Suprapubic skin (tissue), 4 donors: ENCODE results near the gene TMEM131L. TPM values are rescaled to one million over a fixed set of nuclear protein-coding genes. Genes with fewer than 3 reads are reported as not detected.

ENCODE experiments used
- DNase-seq, 2 donors: peaks; one replicate each; pipeline ENCODE4 v3.0.0-alpha.2; 2019; ENCODE audit warnings: low spot score in 2 of 2
- H3K27ac ChIP-seq: fragments of 200-600 bp; sonication (generic); one replicate; pipeline ENCODE4 v1.5.1; 2019
- H3K27me3 ChIP-seq: fragments of 200-600 bp; sonication (generic); one replicate; pipeline ENCODE4 v1.5.1; 2019
- H3K36me3 ChIP-seq: fragments of 200-600 bp; sonication (generic); one replicate; pipeline ENCODE4 v1.5.1; 2019
- H3K4me1 ChIP-seq: fragments of 200-600 bp; sonication (generic); one replicate; pipeline ENCODE4 v1.5.1; 2019
- H3K4me3 ChIP-seq: fragments of 200-600 bp; sonication (generic); one replicate; pipeline ENCODE4 v1.5.1; 2019; ENCODE audit warnings: mild to moderate bottlenecking
- H3K9me3 ChIP-seq: fragments of 200-600 bp; sonication (generic); one replicate; pipeline ENCODE4 v1.5.1; 2019
- CTCF ChIP-seq, 2 donors: fragments of 200-600 bp in 1 of 2; fragments of 450-650 bp in 1 of 2; sonication (generic) in 1 of 2; IDR thresholded peaks; one replicate each; pipeline ENCODE4 v1.5.1; 2016 to 2019; ENCODE audit warnings: antibody characterized with exemption in 2 of 2, mild to moderate bottlenecking in 1 of 2, moderate library complexity in 1 of 2
- EP300 ChIP-seq: sonication (generic); formaldehyde crosslinking; IDR thresholded peaks from one replicate; pipeline ENCODE4 v1.6.1; 2017; ENCODE audit warnings: antibody characterized with exemption
- POLR2A ChIP-seq, 2 donors: fragments of 450-650 bp; IDR thresholded peaks; one replicate each; pipeline ENCODE4 v1.6.1; 2017; ENCODE audit warnings: antibody characterized with exemption in 2 of 2, mild to moderate bottlenecking in 2 of 2, moderate library complexity in 2 of 2
- POLR2AphosphoS5 ChIP-seq, 3 donors: sonication (generic); formaldehyde crosslinking; IDR thresholded peaks; one replicate each; pipeline ENCODE4 v1.6.1; 2017; ENCODE audit warnings: antibody characterized with exemption in 3 of 3
- WGBS: methylation state at CpG from one replicate; pipeline ENCODE4 v1.1.5; 2018; 5-methylcytosine and 5-hydroxymethylcytosine counted together
- total RNA-seq, 4 donors: library from RNA; depleted of rRNA; stranded (reverse); fragments of >200 nt; gene quantifications; one replicate each; pipeline ENCODE4 v1.1.0, GENCODE V29; 2016

TMEM131L gene
- total RNA-seq, 4 donors from 2014 or later = 13.5 to 25.0 (median 17.2) TPM

DNA sequence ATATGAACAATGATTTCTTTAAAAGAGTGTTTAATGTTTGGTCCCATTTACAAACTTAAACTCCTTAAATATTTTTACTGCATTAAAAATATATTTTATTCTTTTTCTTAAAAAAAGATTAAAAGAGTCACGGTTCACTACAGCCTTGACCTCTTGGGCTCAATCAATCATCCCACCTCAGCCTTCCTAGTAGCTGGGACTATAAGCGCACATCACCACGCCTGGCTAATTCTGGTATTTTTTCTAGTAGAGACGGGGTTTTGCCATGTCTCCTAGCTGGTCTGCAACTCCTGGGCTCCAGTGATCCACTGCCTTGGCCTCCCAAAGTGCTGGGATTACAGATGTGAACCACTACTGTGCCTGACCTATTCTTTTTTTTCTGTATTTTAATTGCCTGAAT lies 113.2 kb downstream of the TMEM131L start:
- DNase-seq = no peak
- Histone ChIP-seq H3K4me3 (no peak overlapping the region), H3K27ac (no peak overlapping the region), H3K27me3 (no peaks in the 10 kb centered on the region), H3K4me1 (peaks cover 1% of the 10 kb centered on the region), H3K36me3 (peaks cover 7% of the 10 kb centered on the region), H3K9me3 (no peaks in the 10 kb centered on the region)
- no peak for TF ChIP-seq POLR2AphosphoS5 (IDR thresholded peaks at IDR 0.05)
- TF ChIP-seq EP300 = no peak
- TF ChIP-seq CTCF (IDR thresholded peaks at IDR 0.05) = no peak
- no peak for TF ChIP-seq POLR2A (IDR thresholded peaks at IDR 0.05)
- 93% methylated on average over 4 of the region's 4 CpGs for WGBS

GRCh38 chr4:153579872-153580271 lies 113.7 kb downstream of the TMEM131L start:
- Histone ChIP-seq H3K4me1 (no peaks in the 10 kb centered on the region), H3K4me3 (no peak overlapping the region), H3K36me3 (peaks cover 10% of the 10 kb centered on the region), H3K27me3 (no peaks in the 10 kb centered on the region), H3K27ac (no peak overlapping the region), H3K9me3 (no peaks in the 10 kb centered on the region)
- 39% methylated on average over 1 of the region's 1 CpG for WGBS
- TF ChIP-seq CTCF (IDR thresholded peaks at IDR 0.05) = no peak
- no peak for TF ChIP-seq EP300
- no peak for TF ChIP-seq POLR2AphosphoS5 (IDR thresholded peaks at IDR 0.05)
- TF ChIP-seq POLR2A (IDR thresholded peaks at IDR 0.05) = no peak
- DNase-seq = no peak

- Histone ChIP-seq H3K4me3 (no peak overlapping the region), H3K36me3 (peaks cover 17% of the 10 kb centered on the region), H3K4me1 (no peaks in the 10 kb centered on the region), H3K27ac (no peak overlapping the region), H3K27me3 (no peaks in the 10 kb centered on the region), H3K9me3 (no peaks in the 10 kb centered on the region)
- TF ChIP-seq POLR2AphosphoS5 (IDR thresholded peaks at IDR 0.05) = no peak
- TF ChIP-seq EP300 = no peak
- DNase-seq = no peak
- WGBS = 82% methylated on average over 2 of the region's 2 CpGs
These were observed 117.0 kb downstream of the TMEM131L start for GRCh38 chr4:153582954-153583702.

DNA sequence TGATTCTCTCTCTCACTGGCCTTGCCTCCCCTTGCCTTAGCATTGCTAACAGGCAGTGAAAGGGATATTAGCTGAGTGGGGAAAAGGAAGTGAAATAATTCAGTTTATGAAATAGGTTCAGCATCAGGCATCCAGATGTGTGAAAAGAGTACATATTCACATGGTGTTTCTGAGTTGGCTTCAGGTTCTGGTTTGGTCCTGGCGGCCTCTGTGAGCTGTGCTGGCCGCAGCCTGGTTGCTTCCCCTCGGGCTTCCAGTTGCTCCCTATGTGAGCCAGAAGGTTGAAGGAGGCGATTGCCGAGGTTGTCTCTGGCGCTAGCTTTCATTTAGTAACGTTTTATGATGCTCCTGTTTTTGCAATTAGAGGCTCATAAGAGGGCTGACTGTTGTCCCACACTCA lies 118.9 kb downstream of the TMEM131L start:
- peaks cover 33% of the 10 kb centered on the region for H3K36me3 ChIP-seq
- 52% methylated on average over 7 of the region's 7 CpGs for WGBS
- TF ChIP-seq POLR2AphosphoS5 (IDR thresholded peaks at IDR 0.05) (no peak), POLR2A (IDR thresholded peaks at IDR 0.05) (no peak), CTCF (IDR thresholded peaks at IDR 0.05) (no peak), EP300 (no peak)
- no peaks in the 10 kb centered on the region for H3K9me3 ChIP-seq
- no peak overlapping the region for H3K4me3 ChIP-seq
- H3K27me3 ChIP-seq = no peaks in the 10 kb centered on the region
- H3K4me1 ChIP-seq = no peaks in the 10 kb centered on the region
- no peak for DNase-seq
- no peak overlapping the region for H3K27ac ChIP-seq

GRCh38 chr4:153589703-153590595 lies 123.8 kb downstream of the TMEM131L start:
- no peaks in the 10 kb centered on the region for H3K9me3 ChIP-seq
- no peaks in the 10 kb centered on the region for H3K27me3 ChIP-seq
- H3K27ac ChIP-seq = no peak overlapping the region
- 77% methylated on average over 7 of the region's 7 CpGs for WGBS
- no peak for DNase-seq
- no peak overlapping the region for H3K4me3 ChIP-seq
- no peak for TF ChIP-seq POLR2AphosphoS5 (IDR thresholded peaks at IDR 0.05)
- no peak for TF ChIP-seq EP300
- no peak for TF ChIP-seq POLR2A (IDR thresholded peaks at IDR 0.05)
- no peak for TF ChIP-seq CTCF (IDR thresholded peaks at IDR 0.05)
- peaks cover 34% of the 10 kb centered on the region for H3K36me3 ChIP-seq
- no peaks in the 10 kb centered on the region for H3K4me1 ChIP-seq
